Measurements from ENCODE around the gene ESR2.

Gene ESR2

DNA sequence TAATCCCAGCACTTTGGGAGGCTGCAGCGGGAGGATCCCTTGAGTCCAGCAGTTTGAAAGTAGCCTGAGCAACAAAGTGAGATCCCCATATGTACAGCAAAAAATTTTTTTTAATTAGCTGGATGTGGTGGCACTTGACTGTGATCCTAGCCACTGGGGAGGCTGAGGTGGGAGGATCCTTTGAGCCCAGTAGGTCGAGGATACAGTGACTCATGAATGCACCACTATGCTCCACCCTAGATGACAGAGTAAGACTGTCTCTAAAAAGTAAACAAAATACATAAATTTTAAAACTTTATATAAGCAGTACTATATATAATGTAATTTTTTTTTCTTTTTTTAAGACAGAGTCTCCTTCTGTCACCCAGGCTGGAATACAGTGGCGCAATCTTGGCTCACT, 115.4 kb downstream of the ESR2 start:
- TF ChIP-seq, protein P1, sequence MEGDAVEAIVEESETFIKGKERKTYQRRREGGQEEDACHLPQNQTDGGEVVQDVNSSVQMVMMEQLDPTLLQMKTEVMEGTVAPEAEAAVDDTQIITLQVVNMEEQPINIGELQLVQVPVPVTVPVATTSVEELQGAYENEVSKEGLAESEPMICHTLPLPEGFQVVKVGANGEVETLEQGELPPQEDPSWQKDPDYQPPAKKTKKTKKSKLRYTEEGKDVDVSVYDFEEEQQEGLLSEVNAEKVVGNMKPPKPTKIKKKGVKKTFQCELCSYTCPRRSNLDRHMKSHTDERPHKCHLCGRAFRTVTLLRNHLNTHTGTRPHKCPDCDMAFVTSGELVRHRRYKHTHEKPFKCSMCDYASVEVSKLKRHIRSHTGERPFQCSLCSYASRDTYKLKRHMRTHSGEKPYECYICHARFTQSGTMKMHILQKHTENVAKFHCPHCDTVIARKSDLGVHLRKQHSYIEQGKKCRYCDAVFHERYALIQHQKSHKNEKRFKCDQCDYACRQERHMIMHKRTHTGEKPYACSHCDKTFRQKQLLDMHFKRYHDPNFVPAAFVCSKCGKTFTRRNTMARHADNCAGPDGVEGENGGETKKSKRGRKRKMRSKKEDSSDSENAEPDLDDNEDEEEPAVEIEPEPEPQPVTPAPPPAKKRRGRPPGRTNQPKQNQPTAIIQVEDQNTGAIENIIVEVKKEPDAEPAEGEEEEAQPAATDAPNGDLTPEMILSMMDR (IDR thresholded peaks at IDR 0.05; ENCODE audit: insufficient read depth, low read length, poor library complexity, severe bottlenecking) = no peak
- no peak for TF ChIP-seq EZH2phosphoT487 (conservative IDR thresholded peaks at IDR 0.05; ENCODE audit: low read length)
- no peaks in the 10 kb centered on the region for H3K79me2 ChIP-seq (ENCODE audit: insufficient read depth, low read length)
- H3K27ac ChIP-seq (ENCODE audit: low read depth, low read length) = no peak overlapping the region
- H3F3A ChIP-seq (ENCODE audit: insufficient read depth) = peaks cover 13% of the 10 kb centered on the region
- no peaks in the 10 kb centered on the region for H3K9me3 ChIP-seq (ENCODE audit: insufficient read depth, low read length)
- no peak overlapping the region for H3K9ac ChIP-seq (ENCODE audit: low read length)
- H4K20me1 ChIP-seq (ENCODE audit: low read depth, low read length) = no peaks in the 10 kb centered on the region
- H3K4me2 ChIP-seq (ENCODE audit: low read depth, low read length, poor library complexity, severe bottlenecking) = no peak overlapping the region
- H3K9me2 ChIP-seq (replicated peaks; ENCODE audit: insufficient read depth, low read length) = no peaks in the 10 kb centered on the region
- H3K27me3 ChIP-seq (ENCODE audit: low read length) = no peaks in the 10 kb centered on the region
- H3K36me3 ChIP-seq (ENCODE audit: low read length) = peaks cover 57% of the 10 kb centered on the region
- no peak overlapping the region for H3K4me3 ChIP-seq (ENCODE audit: insufficient read depth, low read length, poor library complexity, severe bottlenecking)
- H2AFZ ChIP-seq (ENCODE audit: low read depth, low read length, severe bottlenecking) = no peak overlapping the region

DNA sequence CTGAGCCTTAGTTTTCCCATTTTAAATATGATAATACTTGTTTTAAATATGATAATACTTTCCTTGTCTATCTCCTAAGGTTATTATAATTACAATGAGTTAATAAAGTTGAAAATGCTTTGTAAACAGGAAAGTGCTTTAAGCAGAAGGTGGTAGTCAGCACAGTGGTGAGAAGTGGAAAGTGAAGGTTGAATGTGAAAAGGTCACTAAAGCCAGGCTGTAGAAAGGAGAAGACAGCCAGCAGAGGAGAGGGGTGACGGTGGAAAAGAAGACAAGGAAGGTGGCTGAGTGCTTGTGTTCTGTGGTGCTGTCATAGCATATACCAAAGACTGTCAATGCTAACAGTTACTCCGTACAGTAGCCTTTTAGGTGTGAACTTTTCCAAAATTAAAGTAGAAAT, 117.8 kb downstream of the ESR2 start:
- H3K79me2 ChIP-seq (ENCODE audit: insufficient read depth, low read length) = no peaks in the 10 kb centered on the region
- H3K4me3 ChIP-seq (ENCODE audit: insufficient read depth, low read length, poor library complexity, severe bottlenecking) = no peak overlapping the region
- no peaks in the 10 kb centered on the region for H3K9me3 ChIP-seq (ENCODE audit: insufficient read depth, low read length)
- no peak overlapping the region for H3K4me2 ChIP-seq (ENCODE audit: low read depth, low read length, poor library complexity, severe bottlenecking)
- no peaks in the 10 kb centered on the region for H4K20me1 ChIP-seq (ENCODE audit: low read depth, low read length)
- H3K36me3 ChIP-seq (ENCODE audit: low read length) = peaks cover 53% of the 10 kb centered on the region
- no peak overlapping the region for H3K27ac ChIP-seq (ENCODE audit: low read depth, low read length)
- no peaks in the 10 kb centered on the region for H3K27me3 ChIP-seq (ENCODE audit: low read length)
- no peak overlapping the region for H2AFZ ChIP-seq (ENCODE audit: low read depth, low read length, severe bottlenecking)
- H3F3A ChIP-seq (ENCODE audit: insufficient read depth) = peaks cover 13% of the 10 kb centered on the region
- no peak overlapping the region for H3K9ac ChIP-seq (ENCODE audit: low read length)
- TF ChIP-seq, protein P1 (IDR thresholded peaks at IDR 0.05; ENCODE audit: insufficient read depth, low read length, poor library complexity, severe bottlenecking) = no peak
- TF ChIP-seq EZH2phosphoT487 (conservative IDR thresholded peaks at IDR 0.05; ENCODE audit: low read length) = no peak
- no peaks in the 10 kb centered on the region for H3K9me2 ChIP-seq (replicated peaks; ENCODE audit: insufficient read depth, low read length)

DNA sequence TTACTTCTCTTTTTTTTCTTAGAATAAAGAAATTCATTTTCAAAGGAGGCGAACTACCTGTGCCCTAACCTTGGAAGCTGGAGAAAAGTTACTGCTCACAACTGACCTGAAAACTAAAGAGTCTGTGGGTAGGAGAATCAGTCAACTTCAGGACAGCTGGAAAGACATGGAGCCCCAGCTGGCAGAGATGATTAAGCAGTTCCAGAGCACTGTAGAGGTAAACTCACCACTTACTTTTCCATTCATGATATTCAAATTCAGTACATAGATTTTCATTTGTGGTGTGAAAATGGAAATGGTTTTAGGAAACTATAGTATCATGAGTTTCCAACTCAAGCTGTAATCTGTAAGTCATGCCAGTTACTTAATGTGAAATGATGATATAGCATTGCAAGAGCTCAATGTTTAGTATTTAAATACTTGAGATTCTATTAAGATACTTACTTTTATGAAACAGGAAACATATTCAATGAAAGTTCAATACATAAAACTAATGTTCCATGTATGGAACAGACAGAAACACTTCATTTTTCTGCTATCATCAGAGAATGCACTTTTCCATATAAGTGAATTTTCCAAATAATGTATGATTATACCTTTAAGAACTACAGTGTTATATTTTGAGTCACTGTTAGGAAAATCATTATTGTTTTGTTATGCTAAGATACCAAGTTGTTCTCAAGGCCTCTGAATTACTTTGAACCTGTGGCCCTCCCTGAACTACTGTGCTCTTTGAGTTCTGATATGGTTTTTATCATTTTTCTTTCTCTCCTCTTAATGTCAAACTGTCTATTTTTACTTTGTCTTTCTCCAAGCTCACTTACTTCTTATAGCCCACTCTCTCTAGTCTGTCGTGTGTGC, 119.0 kb downstream of the ESR2 start:
- Histone ChIP-seq H3K27me3 (ENCODE audit: low read length) (no peaks in the 10 kb centered on the region), H3K27ac (ENCODE audit: low read depth, low read length) (0 out of 2 replicates have a peak overlapping the region, but pooled peaks have one; percentile 3), H3K4me3 (ENCODE audit: insufficient read depth, low read length, poor library complexity, severe bottlenecking) (no peak overlapping the region), H3F3A (ENCODE audit: insufficient read depth) (peaks cover 13% of the 10 kb centered on the region), H2AFZ (ENCODE audit: low read depth, low read length, severe bottlenecking) (no peak overlapping the region), H4K20me1 (ENCODE audit: low read depth, low read length) (no peaks in the 10 kb centered on the region), H3K9ac (ENCODE audit: low read length) (no peak overlapping the region), H3K79me2 (ENCODE audit: insufficient read depth, low read length) (no peaks in the 10 kb centered on the region), H3K9me3 (ENCODE audit: insufficient read depth, low read length) (no peaks in the 10 kb centered on the region), H3K36me3 (ENCODE audit: low read length) (peaks cover 47% of the 10 kb centered on the region), H3K9me2 (replicated peaks; ENCODE audit: insufficient read depth, low read length) (no peaks in the 10 kb centered on the region), H3K4me2 (ENCODE audit: low read depth, low read length, poor library complexity, severe bottlenecking) (no peak overlapping the region)
- no peak for TF ChIP-seq EZH2phosphoT487 (conservative IDR thresholded peaks at IDR 0.05; ENCODE audit: low read length)
- TF ChIP-seq, protein P1 (IDR thresholded peaks at IDR 0.05; ENCODE audit: insufficient read depth, low read length, poor library complexity, severe bottlenecking) = no peak

Data from SU-DHL-6 (cell line).